DMS114 treated with DMSO at 0.1 percent for 48 hours (cell line): ENCODE data around the gene GBP3.
"Not testable (repeated sequence)": the region's sequence is repeated elsewhere in the genome, so short reads cannot be mapped to it uniquely, and the experiment has no call there.

Source experiments
- DNase-seq: peaks from one replicate; lab custom pipeline; 2025; ENCODE audit not compliant: unreplicated experiment; lab: John Stamatoyannopoulos, UW

Gene GBP3, protein sequence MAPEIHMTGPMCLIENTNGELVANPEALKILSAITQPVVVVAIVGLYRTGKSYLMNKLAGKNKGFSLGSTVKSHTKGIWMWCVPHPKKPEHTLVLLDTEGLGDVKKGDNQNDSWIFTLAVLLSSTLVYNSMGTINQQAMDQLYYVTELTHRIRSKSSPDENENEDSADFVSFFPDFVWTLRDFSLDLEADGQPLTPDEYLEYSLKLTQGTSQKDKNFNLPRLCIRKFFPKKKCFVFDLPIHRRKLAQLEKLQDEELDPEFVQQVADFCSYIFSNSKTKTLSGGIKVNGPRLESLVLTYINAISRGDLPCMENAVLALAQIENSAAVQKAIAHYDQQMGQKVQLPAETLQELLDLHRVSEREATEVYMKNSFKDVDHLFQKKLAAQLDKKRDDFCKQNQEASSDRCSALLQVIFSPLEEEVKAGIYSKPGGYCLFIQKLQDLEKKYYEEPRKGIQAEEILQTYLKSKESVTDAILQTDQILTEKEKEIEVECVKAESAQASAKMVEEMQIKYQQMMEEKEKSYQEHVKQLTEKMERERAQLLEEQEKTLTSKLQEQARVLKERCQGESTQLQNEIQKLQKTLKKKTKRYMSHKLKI

DNA sequence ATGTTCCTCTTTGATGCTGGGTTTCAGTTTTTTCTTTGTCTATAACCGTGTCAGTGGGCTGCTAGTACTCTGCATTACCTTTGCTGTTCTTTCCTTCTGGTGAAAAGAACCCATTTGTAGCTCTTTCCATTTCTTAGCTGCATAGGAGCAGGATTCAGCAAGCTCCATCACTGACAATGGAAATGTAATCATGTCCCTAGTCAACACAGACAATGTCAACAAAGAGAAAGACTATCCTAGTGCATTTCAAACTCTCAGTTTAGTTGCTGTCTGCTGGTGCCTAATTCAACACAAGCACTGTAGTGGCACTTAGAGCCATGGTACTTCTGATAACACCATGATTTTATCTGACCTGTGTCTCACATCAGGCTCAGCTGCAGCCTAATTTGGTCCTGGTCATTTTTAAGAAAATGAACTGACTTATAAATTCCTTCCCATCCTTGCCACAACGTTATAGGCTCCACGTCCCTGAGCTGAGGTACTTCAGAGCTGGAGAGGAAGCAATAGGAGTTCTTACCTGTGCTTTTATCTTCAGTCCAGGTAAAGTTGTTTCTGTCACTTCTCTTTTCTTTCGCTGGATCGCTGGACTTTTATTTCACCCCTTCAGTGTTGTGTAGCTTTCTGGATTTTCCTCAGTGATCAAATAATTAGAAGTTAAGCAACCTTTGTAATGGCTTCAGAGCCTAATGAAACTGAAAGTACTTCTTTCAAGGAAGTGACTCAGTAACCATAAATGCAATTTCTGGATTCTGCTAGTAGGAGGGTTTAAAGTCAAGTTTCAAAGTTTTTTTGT, at the start of gene GBP3:
GBP3 (minus strand) TSS at position 700 of the 793 bp plus-strand sequence. CDS start 2,145 bp downstream, outside the sequence.
- DNase-seq: no peak

DNA sequence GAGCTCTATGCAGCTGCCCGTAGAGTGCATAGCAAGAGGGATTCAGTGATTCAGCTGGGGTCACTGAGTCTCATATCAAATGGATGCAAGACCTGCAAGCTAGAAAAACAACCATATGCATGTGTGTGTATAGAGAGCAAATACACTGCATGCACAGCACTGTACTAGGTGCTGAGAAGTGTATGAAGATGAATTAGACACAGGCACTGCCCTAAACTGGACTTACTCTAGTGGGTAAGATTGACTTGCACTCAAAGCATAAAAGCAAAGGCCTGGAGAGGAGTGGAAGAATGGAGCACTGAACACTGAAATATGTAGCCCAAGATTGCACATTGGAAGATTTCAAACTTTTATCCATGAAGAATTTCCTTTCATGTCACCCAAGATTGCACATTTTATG, 47.8 kb upstream of the GBP3 start:
- no peak for DNase-seq

DNA sequence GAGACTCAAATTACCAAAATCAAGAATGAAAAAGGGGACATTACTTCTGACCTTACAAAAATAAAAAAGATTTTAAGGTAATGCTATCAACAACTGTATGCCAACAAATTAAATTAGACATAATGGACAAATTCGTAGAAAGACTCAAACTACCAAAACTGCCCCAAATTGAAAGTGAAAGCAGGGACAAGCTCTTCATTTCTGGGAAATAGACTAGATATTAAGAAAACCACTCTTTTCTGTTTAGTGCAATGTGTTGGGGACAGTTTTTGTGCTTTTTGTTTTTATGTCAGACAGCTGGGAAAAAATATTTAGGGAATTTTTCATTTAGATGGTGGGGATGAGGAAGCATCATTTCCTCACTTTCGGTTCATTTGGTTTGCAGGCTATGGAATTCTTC, 47.3 kb upstream of the GBP3 start:
- DNase-seq: no peak

DNA sequence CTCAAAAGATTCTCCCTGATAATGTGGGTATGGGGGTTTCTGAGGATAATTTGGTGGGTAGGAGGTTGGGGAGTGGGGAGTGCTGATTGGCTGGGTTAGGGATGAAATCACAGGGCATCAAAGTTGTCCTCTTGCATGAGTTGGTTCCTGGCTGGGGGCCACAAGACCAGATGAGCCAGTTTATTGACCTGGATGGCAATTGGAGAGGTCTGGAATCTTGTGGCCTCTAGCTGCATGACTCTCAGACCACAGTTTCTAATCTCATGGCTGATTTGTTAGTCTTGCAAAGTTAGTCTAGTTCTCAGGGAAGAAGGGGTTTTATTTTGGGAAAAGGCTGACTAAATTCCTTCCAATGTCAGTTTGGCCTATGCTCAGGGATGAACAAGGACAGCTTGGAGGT, 45.6 kb upstream of the GBP3 start:
- DNase-seq: no peak

DNA sequence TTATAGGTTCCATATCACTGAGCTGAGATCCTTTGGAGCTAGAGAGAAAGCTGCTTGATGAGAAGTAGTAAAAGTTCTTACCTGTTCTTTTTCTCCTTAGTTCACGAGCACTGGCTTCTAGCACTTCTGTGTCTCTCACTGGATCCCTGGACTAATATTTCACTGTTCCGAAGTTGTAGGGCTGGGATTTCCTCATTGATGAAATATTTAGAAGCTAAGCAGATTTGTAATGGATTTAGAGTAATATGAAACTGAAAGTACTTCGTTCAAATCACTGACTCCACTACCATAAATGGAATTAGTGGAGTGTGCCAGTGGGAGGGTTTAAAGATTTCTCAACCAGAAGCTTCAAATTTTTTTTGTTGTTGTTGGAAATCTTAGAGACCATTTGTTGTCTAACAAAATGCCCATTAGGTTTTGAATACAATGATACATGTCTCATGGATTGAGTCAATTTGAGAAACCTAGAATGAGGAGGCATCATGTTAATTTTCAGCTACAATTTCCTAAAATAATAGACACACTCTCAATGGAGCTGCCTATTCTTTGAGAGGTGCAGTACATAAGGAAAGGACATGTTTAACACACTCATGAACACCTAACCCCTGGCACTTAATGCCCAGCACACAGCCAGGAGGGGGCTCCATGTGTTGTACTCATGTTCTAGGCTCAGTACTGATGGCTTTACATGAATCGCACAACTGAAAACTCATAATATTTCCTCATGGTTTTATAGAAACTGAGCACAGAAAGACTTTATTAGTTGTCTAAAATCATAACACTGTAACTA, 42.6 kb upstream of the GBP3 start, which contains the start of gene GBP1:
GBP1 (minus strand) TSS at position 130 of the 790 bp plus-strand sequence. CDS start 1,974 bp downstream, outside the sequence.
- DNase-seq: no peak

DNA sequence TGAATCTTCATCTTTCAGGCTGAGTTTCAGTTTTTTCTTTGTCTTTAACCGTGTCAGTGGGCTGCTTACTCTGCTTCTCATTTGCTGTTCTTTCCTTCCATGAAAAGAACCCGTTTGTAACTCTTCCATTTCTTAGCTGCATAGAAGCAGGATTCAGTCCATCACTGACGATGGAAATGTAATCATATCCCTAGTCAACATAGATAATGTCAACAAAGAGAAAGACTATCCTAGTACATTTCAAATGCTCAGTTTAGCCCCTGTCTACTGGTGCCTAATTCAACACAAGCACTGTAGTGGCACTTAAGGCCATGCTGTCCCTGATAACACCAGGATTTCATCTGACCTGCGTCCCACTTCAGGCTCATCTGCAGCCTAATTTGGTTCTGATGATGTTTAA, 42.0 kb upstream of the GBP3 start:
- DNase-seq: no peak

DNA sequence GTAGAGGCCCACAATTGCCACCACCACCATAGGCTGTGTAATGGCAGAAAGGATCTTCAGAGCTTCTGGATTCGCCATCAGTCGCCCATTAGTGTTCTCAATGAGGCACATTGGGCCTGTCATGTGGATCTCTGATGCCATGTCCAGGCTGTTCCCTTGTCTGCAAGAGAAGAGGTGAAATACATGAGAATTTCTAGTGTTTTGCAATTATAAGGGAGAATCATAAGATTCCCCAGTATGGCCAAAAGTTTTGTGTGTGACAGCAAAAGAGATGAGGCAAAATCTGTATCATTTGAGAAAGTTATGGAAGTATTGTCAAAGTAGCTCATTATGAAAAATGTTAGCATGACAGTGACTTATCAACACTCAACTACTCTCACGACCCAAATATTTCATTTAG, 40.4 kb upstream of the GBP3 start:
- no peak for DNase-seq

DNA sequence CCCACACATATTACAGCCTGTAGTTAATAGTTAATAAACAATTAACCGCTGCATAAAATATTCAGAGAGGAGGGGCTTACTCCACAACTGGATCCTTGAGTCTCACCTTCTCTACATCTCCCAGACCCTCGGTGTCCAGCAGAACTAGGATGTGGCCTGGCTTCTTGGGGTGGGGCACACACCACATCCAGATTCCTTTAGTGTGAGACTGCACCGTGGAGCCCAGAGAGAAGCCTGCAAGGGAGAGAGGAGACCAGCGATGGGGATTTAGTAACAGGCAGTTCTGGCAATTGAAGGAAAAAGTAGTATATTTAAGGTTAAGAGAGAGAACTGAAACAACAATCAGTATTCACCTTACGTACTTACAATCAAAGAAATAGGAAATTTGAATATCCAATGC, 37.4 kb upstream of the GBP3 start:
- DNase-seq: no peak

DNA sequence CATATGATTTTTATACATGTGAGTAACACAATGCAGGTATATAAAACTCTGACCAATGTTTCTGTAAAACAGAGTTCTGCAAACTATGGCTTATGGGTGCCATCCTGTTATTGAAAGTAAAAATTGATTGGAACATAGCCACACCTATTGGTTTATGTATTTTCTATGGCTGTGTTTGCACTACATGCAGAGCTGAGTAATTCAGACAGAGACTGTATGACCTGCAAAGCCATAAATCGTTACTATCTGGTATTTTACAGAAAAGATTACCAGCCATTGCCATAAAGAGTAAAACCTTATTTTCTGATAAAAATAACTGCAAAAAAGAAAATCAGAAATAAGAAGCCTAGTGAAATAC, 29.3 kb upstream of the GBP3 start:
- DNase-seq: no peak

DNA sequence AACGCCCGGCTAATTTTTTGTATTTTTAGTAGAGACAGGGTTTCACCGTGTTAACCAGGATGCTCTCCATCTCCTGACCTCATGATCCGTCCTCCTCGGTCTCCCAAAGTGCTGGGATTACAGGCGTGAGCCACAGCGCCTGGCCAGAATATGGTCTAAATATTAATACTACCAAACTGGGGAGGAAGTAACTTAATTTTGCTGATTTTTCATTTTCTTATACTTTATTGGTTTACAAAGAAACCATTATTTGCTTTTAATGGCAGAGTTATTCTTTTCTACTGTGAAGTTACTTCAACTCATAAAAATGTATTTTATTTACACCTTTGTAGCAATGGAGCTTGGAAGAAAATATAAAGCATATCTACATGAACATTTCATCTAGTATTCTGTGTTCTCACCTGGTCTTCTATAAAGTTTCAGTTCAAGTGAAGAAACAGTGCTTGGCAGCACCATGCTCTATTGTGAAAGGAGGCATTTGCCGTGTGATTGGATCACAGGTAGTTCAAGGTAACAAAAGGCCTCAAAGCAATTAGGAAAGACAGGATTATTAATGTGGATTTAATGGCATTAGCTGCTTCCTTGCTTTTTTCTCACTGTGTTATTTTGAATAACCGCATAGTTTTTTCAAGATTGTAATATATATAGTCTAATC, 28.8 kb upstream of the GBP3 start:
- no peak for DNase-seq

DNA sequence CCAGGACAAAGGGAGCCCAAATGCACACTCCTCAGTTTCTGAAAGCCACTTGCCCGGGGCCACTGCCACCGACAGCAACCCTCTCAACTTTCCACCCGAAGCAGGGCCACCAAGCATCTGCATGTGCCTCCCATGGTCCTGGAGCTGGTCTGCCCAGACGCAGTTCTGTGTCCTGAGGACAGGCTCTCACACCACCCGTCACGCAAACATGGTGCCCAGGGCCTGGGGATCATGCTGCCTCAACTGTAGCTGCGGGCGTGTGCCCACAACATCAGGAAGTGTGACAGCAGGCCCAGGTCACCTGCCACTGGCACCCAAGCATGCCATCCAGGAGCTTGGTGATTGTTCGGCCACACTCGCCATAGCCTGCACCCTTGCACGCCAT, 28.0 kb upstream of the GBP3 start:
- no peak for DNase-seq

DNA sequence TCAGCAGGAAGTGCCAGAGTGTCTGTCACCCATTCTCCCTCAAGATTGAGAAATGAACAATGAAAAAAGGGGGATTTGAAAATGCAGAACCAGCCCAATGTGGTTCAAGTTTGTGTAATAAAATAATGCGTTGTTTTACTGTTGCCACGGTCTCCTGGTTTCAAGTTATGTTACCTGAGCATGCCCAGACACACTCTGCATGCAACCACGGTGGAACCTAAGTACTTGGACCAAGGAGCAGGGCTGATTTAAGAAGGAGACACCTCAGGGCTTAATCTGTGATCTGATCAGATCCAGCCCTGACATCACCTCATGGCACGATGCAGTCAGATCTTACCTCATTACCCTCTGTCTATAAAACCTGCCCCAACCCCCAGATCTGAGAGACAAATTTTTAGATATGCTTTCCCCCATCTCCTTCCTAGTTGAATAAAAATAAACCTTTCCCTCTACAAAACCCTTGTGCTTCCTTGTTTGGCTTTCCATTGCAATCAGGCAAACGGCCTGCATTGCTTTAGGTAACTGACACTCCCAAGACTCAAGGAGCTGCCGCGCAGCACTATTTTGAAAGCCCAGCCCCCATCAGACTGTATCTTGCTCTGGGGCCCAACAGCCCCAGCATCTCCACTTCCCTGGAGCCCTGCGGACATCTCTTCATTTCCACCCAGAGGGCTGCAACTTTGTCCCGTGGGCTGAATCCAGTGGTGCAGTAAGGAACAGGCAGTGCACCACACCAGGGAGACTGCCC, 27.4 kb upstream of the GBP3 start:
- DNase-seq: not testable (repeated sequence)

DNA sequence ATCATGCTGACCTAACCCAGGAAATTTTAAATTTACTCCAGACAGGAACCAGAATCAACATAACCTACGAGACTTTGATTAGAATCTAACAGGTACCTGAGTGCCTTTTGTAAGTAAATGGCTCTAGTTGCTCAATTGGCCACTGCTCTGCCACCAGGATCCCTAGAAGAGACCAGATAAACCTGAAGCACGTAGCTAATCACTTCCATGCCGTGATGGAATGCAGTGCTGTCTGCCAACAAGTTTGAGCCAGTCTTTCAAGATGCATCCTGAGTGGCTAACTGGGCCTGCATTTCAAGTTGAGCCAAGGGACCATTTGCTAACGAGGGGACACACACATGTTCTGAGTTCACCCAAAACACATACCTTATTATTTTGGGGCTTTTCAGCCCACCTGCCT, 26.5 kb upstream of the GBP3 start:
- not testable (repeated sequence) for DNase-seq

DNA sequence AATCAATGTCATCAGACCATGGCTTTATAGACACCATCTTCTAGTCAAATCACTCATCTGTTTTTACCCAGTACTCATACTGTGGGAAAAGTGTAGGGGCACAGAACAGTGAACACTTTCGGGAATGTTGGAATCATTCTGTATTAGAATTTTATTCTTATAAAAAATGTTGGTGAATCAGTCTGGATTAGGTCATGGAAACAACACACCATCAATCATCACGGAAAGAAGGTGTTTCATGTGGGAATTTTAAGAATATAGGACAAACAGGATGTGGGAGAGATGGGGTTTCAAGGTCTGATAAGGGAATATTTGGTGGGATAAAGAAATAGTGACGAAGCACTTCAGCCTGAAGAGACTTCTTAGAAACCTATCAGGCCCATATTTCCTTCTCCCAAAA, 25.1 kb upstream of the GBP3 start:
- no peak for DNase-seq

DNA sequence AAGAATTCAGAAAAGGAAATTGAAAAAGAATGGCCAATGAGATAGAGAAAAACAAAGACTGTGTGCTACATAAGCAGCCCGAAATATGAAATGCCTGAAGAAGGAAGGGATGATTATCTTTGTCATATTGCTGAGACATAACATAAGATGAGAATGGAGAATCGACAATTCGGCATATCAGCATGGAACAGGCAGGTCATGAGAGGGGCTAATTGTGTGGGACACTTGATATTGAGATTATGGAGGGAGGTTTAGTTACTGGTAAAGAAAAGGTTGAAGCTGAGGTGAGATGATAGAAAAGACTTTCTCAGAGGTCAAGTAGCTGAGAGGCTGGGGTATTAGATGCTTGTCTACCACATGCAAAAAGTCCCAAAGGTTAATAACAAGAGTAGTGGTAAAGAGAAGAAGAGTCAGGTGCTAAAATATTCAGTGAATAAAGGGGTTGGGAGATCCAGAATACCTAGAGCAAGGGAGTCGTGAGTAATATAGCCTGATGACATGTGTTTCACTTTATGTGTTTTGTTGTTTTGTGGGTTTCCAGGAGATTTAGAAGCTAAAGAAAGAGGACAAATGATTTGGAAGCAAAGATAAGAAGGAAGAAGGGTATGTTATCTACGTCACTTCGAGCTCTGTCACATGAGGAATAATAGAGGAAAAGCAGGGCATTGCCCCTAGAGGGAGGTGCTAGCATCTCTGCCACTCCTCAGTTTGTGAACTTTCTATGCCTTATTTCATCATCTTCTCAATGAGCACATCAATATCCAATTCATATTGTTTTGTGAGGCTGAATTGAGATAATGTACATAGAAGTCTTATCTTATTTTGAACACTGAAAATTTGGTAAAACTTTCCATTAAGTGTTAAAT, 23.9 kb upstream of the GBP3 start:
- not testable (repeated sequence) for DNase-seq

DNA sequence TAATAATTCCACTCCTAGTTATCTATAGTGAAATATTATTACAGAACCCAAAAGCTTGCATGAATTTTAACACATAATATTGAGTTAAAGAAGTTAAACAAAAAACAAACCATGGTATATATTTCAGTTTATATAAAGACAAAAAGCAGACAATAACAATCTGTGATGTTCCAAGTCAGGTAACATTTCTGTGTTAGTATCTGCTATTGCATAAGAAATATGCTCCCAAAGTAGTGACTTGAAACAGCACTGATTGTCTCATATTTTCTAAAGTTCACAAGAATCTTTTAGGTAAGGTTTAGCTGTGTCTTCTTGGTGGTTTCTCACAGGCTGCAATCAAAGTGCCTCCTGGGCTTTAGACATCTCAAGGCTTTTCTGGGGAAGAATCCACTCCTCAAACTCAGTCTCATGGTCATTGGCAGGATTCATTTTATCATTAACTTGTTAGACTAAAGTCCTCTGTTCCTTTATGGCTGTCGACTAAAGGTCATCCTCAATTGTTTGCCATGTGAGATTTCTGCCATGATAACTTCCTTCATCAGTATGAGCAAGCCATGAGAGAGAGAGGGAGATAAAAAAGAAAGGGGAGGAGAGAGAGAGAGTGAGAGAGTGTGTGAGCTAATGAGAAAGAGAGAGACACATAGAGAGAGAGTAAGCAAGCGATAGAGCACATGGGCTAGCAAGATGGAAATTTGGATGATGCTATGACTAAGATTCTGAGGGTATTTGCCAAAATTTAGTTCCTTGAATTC, 22.5 kb upstream of the GBP3 start:
- no peak for DNase-seq

DNA sequence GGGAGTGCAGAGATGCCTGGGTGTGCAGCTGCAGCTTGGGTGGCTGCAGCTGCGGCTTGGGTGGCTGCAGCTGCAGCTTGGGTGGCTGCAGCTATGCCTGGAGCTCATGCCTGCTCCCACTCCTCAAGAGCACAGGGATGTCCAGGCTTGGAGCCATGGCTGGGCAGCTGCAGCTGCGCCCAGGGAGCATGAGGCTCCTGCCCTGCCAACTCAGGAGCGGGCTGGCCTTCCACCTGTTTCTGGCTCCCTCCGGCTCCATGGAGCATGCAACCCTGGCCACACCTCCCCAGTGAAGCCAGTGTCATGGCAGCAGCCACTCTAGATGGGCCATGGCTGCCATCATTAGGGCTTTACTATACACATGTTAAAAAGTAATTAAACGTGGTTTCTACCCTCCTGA, 21.3 kb upstream of the GBP3 start:
- DNase-seq: no peak

DNA sequence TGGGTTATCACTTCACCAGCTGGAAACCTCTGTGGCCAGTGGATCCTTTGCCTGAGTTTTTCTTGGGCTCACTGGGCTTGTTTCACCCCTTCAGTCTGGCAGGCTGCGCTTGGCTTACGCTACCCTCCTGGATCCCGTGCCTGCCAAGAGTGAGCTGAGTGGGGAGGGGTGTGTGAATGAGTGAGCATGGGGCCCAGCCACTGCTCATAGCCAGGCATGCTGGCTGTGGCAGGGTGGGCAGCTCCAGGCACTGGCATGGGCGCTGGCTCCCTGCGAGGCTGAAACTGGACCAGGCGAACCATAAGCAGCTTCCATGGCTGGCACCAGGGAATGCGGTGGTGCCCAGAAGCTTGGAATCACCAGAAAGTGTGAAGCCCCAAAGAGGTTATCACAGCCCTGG, 19.8 kb upstream of the GBP3 start:
- no peak for DNase-seq
